Caco-2 (cell line): Measurements from ENCODE around the gene SRPK1. TPM values are rescaled to one million over a fixed set of nuclear protein-coding genes. Genes with fewer than 3 reads are reported as not detected.

ENCODE experiments used
- Bru-seq: library from RNA; stranded (reverse); fragments of 400-500 nt; gene quantifications from one replicate; lab custom pipeline; 2021; lab: Mats Ljungman, UMichigan
- BruChase-seq, 2 experiments: library from RNA; stranded (reverse); fragments of 400-500 nt; gene quantifications; one replicate each; lab custom pipeline; 2021; lab: Mats Ljungman, UMichigan
- BruUV-seq: library from RNA; stranded (reverse); fragments of 400-500 nt; replicated peaks from 2 replicates; lab custom pipeline; 2021; lab: Mats Ljungman, UMichigan
- CTCF ChIA-PET: fragments of 300-600 bp; sonication (Branson Sonifier 250); formaldehyde crosslinking; loops from one replicate; lab custom pipeline; 2022; ENCODE audit warnings: antibody characterized with exemption; lab: Charles Lee
- POLR2A ChIA-PET: fragments of 300-600 bp; sonication (Branson Sonifier 250); formaldehyde crosslinking; loops from one replicate; lab custom pipeline; 2022; ENCODE audit warnings: antibody characterized with exemption; lab: Charles Lee
- DNase-seq, 2 experiments: peaks; one replicate each; pipeline versions ENCODE4 v3.0.0 to v3.0.0-alpha.2; 2020 to 2022
- H3K27me3 ChIP-seq: replicated peaks from 2 replicates; pipeline ENCODE4 v1.6.0; 2011; ENCODE audit warnings: low read length; ENCODE audit not compliant: control insufficient read depth, insufficient read depth
- H3K36me3 ChIP-seq: 2 replicates; pipeline ENCODE4 v1.5.1; 2011; ENCODE audit warnings: low read length; ENCODE audit not compliant: control insufficient read depth, insufficient read depth
- H3K4me1 ChIP-seq: fragments of 250-450 bp; sonication (Bioruptor Pico); 2 replicates; pipeline ENCODE4 v1.5.1; 2020; ENCODE audit warnings: mild to moderate bottlenecking
- H3K4me3 ChIP-seq: 2 replicates; pipeline ENCODE4 v1.5.1; 2011; ENCODE audit warnings: low read depth, mild to moderate bottlenecking, control low read depth, low read length
- H3K9me3 ChIP-seq: fragments of 250-450 bp; sonication (Bioruptor Pico); 2 replicates; pipeline ENCODE4 v1.5.1; 2020; ENCODE audit warnings: mild to moderate bottlenecking, moderate library complexity
- H3K27ac Mint-ChIP-seq: one replicate; pipeline ENCODE4 v1.8.0; 2022; ENCODE audit warnings: mixed read lengths; ENCODE audit not compliant: unreplicated experiment
- H3K27me3 Mint-ChIP-seq: one replicate; pipeline ENCODE4 v1.8.0; 2022; ENCODE audit warnings: mixed read lengths; ENCODE audit not compliant: insufficient read depth, unreplicated experiment
- H3K36me3 Mint-ChIP-seq: one replicate; pipeline ENCODE4 v1.8.0; 2022; ENCODE audit warnings: mild to moderate bottlenecking, mixed read lengths; ENCODE audit not compliant: insufficient read depth, unreplicated experiment
- H3K4me1 Mint-ChIP-seq: one replicate; pipeline ENCODE4 v1.8.0; 2022; ENCODE audit warnings: low read depth, mixed read lengths; ENCODE audit not compliant: unreplicated experiment
- H3K4me3 Mint-ChIP-seq: one replicate; pipeline ENCODE4 v1.8.0; 2022; ENCODE audit warnings: mild to moderate bottlenecking, moderate library complexity, mixed read lengths; ENCODE audit not compliant: unreplicated experiment
- H3K9me3 Mint-ChIP-seq: one replicate; pipeline ENCODE4 v1.8.0; 2022; ENCODE audit warnings: mixed read lengths; ENCODE audit not compliant: unreplicated experiment
- CTCF ChIP-seq, 2 experiments: fragments of 200-600 bp in 1 of 2; IDR thresholded peaks; 1 replicate in 1 of 2; 2 replicates in 1 of 2; pipeline versions ENCODE4 v1.5.1 to v1.8.0; 2011 to 2022; ENCODE audit warnings: antibody characterized with exemption in 1 of 2, control low read depth in 1 of 2, inconsistent platforms in 1 of 2, low read depth in 1 of 2, low read length in 1 of 2, mild to moderate bottlenecking in 1 of 2, moderate library complexity in 1 of 2; ENCODE audit not compliant: insufficient read depth in 1 of 2, severe bottlenecking in 1 of 2, unreplicated experiment in 1 of 2
- intact Hi-C: fragments of 100-400 bp; cut with micrococcal nuclease; formaldehyde crosslinking; loops from one replicate; pipeline ENCODE4 v1.10.0; 2022; ENCODE audit not compliant: unreplicated experiment
- long read RNA-seq: library from polyadenylated mRNA; stranded (forward); transcript quantifications from one replicate; pipeline ENCODE4 v2.0.0, GENCODE V29; 2022
- total RNA-seq: library from RNA; stranded (reverse); gene quantifications from 2 replicates; pipeline ENCODE4 v1.2.3, GENCODE V29; 2022

The SRPK1 gene
- 114 and 124 TPM in 2 replicates for total RNA-seq
- percentile 95 among the genes with signal in this experiment for Bru-seq, nascent RNA
- BruChase-seq, experiment 1, labeled RNA remaining after a 2-hour chase: percentile 98 among the genes with signal in this experiment
- percentile 96 among the genes with signal in this experiment for BruChase-seq, experiment 2, labeled RNA remaining after a 6-hour chase
- long read RNA-seq, full-length matches to known transcripts: 114 of 206 reads
- long read RNA-seq, partial matches to known transcripts: 47 of 206 reads
- long read RNA-seq, other reads (novel, unspliced or antisense): 45 of 206 reads

GRCh38 chr6:35920793-35921732, at the start of gene SRPK1:
SRPK1 (minus strand) TSS chr6:35921098; CDS start chr6:35921056, 42 bp downstream.
- TF ChIP-seq CTCF (IDR thresholded peaks at IDR 0.05; ENCODE audit: insufficient read depth in 1 of 2, low read depth in 1 of 2, low read length in 1 of 2, severe bottlenecking in 1 of 2, unreplicated experiment in 1 of 2): no peak
- Mint-ChIP-seq H3K4me1 (peaks cover 34% of the 10 kb centered on the region), H3K4me3 (peak within 1 kb of the TSS; percentile 97), H3K27me3 (no peaks in the 10 kb centered on the region), H3K9me3 (no peaks in the 10 kb centered on the region), H3K36me3 (peaks cover 28% of the 10 kb centered on the region), H3K27ac (peak within 1 kb of the TSS; percentile 97)
- POLR2A ChIA-PET: interaction anchor here (0.6 to 1.4 kb wide), 6 partner anchors 24 to 712 kb away, joined by 3 to 9 read pairs (median 4); no protein-coding TSS in a partner anchor
- peak; percentile 94 for DNase-seq
- peak within 1 kb of the TSS; percentile 69 for H3K4me3 ChIP-seq
- no peaks in the 10 kb centered on the region for H3K27me3 ChIP-seq
- CTCF ChIA-PET: interaction anchor here (0.6 kb wide), 1 partner anchor 107 kb away, joined by 4 read pairs; the partner anchor contains the start of gene MAPK14
- no peaks in the 10 kb centered on the region for H3K36me3 ChIP-seq
- H3K4me1 ChIP-seq: peaks cover 20% of the 10 kb centered on the region
- H3K9me3 ChIP-seq: no peaks in the 10 kb centered on the region
- intact Hi-C loops: loop anchor here (2.0 to 5.0 kb wide), 2 partner anchors 42 to 106 kb away; partner anchors contain the start of gene MAPK14
- no TSS peak for BruUV-seq

- Histone ChIP-seq H3K4me1 (peaks cover 47% of the 10 kb centered on the region), H3K36me3 (no peaks in the 10 kb centered on the region), H3K27me3 (no peaks in the 10 kb centered on the region), H3K4me3 (no peak overlapping the region), H3K9me3 (no peaks in the 10 kb centered on the region)
- Mint-ChIP-seq H3K9me3 (no peaks in the 10 kb centered on the region), H3K4me1 (peaks cover 32% of the 10 kb centered on the region), H3K27me3 (no peaks in the 10 kb centered on the region), H3K36me3 (no peaks in the 10 kb centered on the region), H3K27ac (no peak overlapping the region), H3K4me3 (no peak overlapping the region)
- intact Hi-C loops: no loop called here
- ChIA-PET CTCF (no interaction called here), POLR2A (no interaction called here)
- TF ChIP-seq CTCF (IDR thresholded peaks at IDR 0.05; ENCODE audit: insufficient read depth in 1 of 2, low read depth in 1 of 2, low read length in 1 of 2, severe bottlenecking in 1 of 2, unreplicated experiment in 1 of 2): no peak
- no peak for DNase-seq
- BruUV-seq: no TSS peak
These were observed 49.3 kb upstream of the SRPK1 start for GRCh38 chr6:35970181-35970580.

- H3K9me3 Mint-ChIP-seq: no peaks in the 10 kb centered on the region
- H3K9me3 ChIP-seq: no peaks in the 10 kb centered on the region
- no peaks in the 10 kb centered on the region for H3K36me3 ChIP-seq
- ChIA-PET CTCF (no interaction called here), POLR2A (no interaction called here)
- peaks cover 32% of the 10 kb centered on the region for H3K4me1 Mint-ChIP-seq
- no TSS peak for BruUV-seq
- H3K27me3 ChIP-seq: no peaks in the 10 kb centered on the region
- intact Hi-C loops: no loop called here
- H3K27ac Mint-ChIP-seq: no peak overlapping the region
- H3K27me3 Mint-ChIP-seq: no peaks in the 10 kb centered on the region
- no peak overlapping the region for H3K4me3 Mint-ChIP-seq
- no peak for TF ChIP-seq CTCF (IDR thresholded peaks at IDR 0.05; ENCODE audit: insufficient read depth in 1 of 2, low read depth in 1 of 2, low read length in 1 of 2, severe bottlenecking in 1 of 2, unreplicated experiment in 1 of 2)
- DNase-seq: no peak
- peaks cover 52% of the 10 kb centered on the region for H3K4me1 ChIP-seq
- no peaks in the 10 kb centered on the region for H3K36me3 Mint-ChIP-seq
- no peak overlapping the region for H3K4me3 ChIP-seq
These were observed 48.7 kb upstream of the SRPK1 start for GRCh38 chr6:35969646-35970045.
